Kidney (tissue), 14 donors: ENCODE data around the gene LRRC59. TPM values are rescaled to one million over a fixed set of nuclear protein-coding genes. Genes with fewer than 3 reads are reported as not detected.

Experiments used
- DNase-seq, 5 donors: peaks; one replicate each; pipeline ENCODE4 v3.0.0-alpha.2; 2013 to 2020
- FAIRE-seq: peaks from 2 replicates; lab custom pipeline; 2012; peaks lifted over from hg19 to GRCh38; lab: Jason Lieb, UNC
- H3K27ac ChIP-seq, 2 donors: one replicate each; pipeline ENCODE4 v1.7.0; 2013; ENCODE audit warnings: low read depth in 2 of 2, low read length in 2 of 2, inconsistent platforms in 1 of 2
- H3K27me3 ChIP-seq: one replicate; pipeline ENCODE4 v1.7.1; 2013; ENCODE audit warnings: low read length, inconsistent platforms; ENCODE audit not compliant: control insufficient read depth, insufficient read depth
- H3K36me3 ChIP-seq, 3 donors: one replicate each; pipeline versions ENCODE4 v1.7.0 to v1.7.1; 2013; ENCODE audit warnings: low read length in 3 of 3, control low read depth in 1 of 3, inconsistent platforms in 1 of 3; ENCODE audit not compliant: insufficient read depth in 3 of 3, control insufficient read depth in 2 of 3
- H3K4me1 ChIP-seq, 3 donors: one replicate each; pipeline versions ENCODE4 v1.7.0 to v1.7.1; 2013; ENCODE audit warnings: low read length in 3 of 3, inconsistent platforms in 1 of 3, low read depth in 1 of 3; ENCODE audit not compliant: control insufficient read depth in 2 of 3, insufficient read depth in 2 of 3
- H3K4me3 ChIP-seq, 3 donors: one replicate each; pipeline versions ENCODE4 v1.7.0 to v1.8.1; 2013; ENCODE audit warnings: low read length in 3 of 3, control low read depth in 1 of 3, inconsistent platforms in 1 of 3
- H3K9ac ChIP-seq, 3 donors: one replicate each; pipeline versions ENCODE4 v1.7.0 to v1.7.1; 2013; ENCODE audit warnings: low read length in 3 of 3, control low read depth in 1 of 3, inconsistent platforms in 1 of 3
- H3K9me3 ChIP-seq, 3 donors: one replicate each; pipeline versions ENCODE4 v1.7.0 to v1.7.1; 2013; ENCODE audit warnings: low read length in 3 of 3, control low read depth in 1 of 3, inconsistent platforms in 1 of 3; ENCODE audit not compliant: control insufficient read depth in 2 of 3, insufficient read depth in 1 of 3
- intact Hi-C: fragments of 100-400 bp; cut with DNase I; formaldehyde crosslinking; loops from one replicate; pipeline ENCODE4 v1.11.1; 2022
- polyA plus RNA-seq: library from polyadenylated mRNA; stranded (reverse); fragments of 350-450 nt; fragmentation: Illumina TruSeq; extraction: RNeasy Lipid Tissue Mini Kit (QIAGEN cat#74804); gene quantifications from one replicate; pipeline ENCODE4 v1.2.3, GENCODE V29; 2014; ENCODE audit warnings: low read depth, low replicate concordance; ENCODE audit not compliant: insufficient read depth
- total RNA-seq: library from RNA; stranded (reverse); fragmentation: NEBNext Ultra II Directional; extraction: Animal tissue kit (Norgen Biotek cat#: 25700); gene quantifications from one replicate; pipeline ENCODE4 v1.2.1, GENCODE V29; 2021
- TF ChIP-seq, protein P1 (sequence below): IDR thresholded peaks from 3 replicates; pipeline ENCODE4 v1.5.1; 2012; ENCODE audit warnings: mild to moderate bottlenecking, moderate library complexity, borderline replicate concordance; ENCODE audit not compliant: insufficient read depth; ENCODE audit errors: extremely low read depth
- donor health status: control.
- donor health status: control.
- donor health status: control.
- donor health status: control.
- donor health status: control.
- donor health status: DM: yes; HTN: yes; CAD: no.
- donor health status: Normal renal cell carcinoma (clear cell type).

LRRC59 gene
- total and polyA plus RNA-seq, 2 donors from 2014 or later = 37.0 to 61.7 TPM

DNA sequence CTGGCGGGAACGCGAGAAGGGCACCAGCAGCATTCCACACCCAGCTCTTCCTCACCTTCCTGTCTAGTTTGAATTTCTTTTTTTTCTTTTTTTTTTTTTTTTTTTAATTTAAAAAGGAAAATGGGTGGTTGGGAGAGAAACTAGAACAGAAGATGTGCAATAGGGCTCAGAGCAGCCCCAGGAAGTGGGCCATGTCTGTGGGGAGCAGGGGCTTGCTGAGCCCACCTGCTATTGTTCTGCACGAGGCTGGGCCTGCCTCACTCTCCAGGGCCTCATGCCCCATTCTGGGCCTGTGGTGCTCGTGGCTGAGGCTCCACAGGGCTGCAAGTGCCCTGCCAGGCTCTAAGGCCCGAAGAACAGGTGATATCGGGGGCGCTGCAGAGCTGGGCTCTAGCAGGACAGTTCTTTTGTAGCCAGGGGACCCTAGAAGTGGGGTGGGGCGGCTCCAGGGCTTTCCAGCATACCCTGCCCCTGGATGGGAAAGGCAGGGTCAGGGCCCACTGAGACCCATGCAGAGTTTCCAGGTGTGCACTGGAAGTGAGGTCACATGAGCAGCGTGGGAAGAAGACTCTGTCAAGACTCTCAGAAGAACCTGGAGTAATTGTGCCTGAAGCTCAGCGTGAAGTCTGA, 36.7 kb downstream of the LRRC59 start:
- no peaks in the 10 kb centered on the region for H3K27me3 ChIP-seq
- DNase-seq (no peak), FAIRE-seq (no peak)
- TF ChIP-seq, protein P1, sequence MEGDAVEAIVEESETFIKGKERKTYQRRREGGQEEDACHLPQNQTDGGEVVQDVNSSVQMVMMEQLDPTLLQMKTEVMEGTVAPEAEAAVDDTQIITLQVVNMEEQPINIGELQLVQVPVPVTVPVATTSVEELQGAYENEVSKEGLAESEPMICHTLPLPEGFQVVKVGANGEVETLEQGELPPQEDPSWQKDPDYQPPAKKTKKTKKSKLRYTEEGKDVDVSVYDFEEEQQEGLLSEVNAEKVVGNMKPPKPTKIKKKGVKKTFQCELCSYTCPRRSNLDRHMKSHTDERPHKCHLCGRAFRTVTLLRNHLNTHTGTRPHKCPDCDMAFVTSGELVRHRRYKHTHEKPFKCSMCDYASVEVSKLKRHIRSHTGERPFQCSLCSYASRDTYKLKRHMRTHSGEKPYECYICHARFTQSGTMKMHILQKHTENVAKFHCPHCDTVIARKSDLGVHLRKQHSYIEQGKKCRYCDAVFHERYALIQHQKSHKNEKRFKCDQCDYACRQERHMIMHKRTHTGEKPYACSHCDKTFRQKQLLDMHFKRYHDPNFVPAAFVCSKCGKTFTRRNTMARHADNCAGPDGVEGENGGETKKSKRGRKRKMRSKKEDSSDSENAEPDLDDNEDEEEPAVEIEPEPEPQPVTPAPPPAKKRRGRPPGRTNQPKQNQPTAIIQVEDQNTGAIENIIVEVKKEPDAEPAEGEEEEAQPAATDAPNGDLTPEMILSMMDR = no peak
- intact Hi-C loops = no loop called here
- H3K27ac ChIP-seq = no peak overlapping the region
- no peaks in the 10 kb centered on the region for H3K4me1 ChIP-seq
- H3K4me3 ChIP-seq = no peak overlapping the region
- H3K9ac ChIP-seq = no peak overlapping the region
- H3K36me3 ChIP-seq = peaks cover 3 to 13% (median 7%) of the 10 kb centered on the region in 3 donors
- no peaks in the 10 kb centered on the region for H3K9me3 ChIP-seq

DNA sequence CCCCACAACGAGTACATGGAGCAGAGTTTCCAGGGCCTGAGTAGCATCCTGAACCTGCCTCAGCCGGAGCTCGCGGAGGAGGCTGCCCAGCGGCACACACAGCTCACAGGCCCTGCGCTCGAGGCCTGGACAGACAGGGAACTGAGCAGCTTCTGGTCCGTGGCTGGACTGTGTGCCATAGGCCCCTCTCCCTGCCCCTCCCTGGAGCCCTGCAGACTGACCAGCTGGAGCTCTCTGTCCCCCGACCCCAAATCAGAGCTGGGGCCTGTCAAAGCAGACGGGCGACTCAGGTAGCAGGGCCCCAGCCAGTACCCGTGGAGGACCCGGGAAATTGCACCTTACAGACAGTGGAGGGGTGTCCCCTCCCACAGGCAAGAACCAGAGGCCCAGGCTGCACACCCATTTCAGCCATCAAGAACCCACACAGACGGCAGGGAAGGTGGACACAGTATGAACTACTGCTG, 37.3 kb downstream of the LRRC59 start:
- Histone ChIP-seq H3K9me3 (no peaks in the 10 kb centered on the region), H3K36me3 (peaks cover 3 to 17% (median 7%) of the 10 kb centered on the region in 3 donors), H3K27ac (no peak overlapping the region), H3K4me3 (no peak overlapping the region), H3K4me1 (no peaks in the 10 kb centered on the region), H3K9ac (no peak overlapping the region), H3K27me3 (no peaks in the 10 kb centered on the region)
- intact Hi-C loops = no loop called here
- TF ChIP-seq, protein P1 = no peak
- FAIRE-seq (no peak), DNase-seq (no peak)

DNA sequence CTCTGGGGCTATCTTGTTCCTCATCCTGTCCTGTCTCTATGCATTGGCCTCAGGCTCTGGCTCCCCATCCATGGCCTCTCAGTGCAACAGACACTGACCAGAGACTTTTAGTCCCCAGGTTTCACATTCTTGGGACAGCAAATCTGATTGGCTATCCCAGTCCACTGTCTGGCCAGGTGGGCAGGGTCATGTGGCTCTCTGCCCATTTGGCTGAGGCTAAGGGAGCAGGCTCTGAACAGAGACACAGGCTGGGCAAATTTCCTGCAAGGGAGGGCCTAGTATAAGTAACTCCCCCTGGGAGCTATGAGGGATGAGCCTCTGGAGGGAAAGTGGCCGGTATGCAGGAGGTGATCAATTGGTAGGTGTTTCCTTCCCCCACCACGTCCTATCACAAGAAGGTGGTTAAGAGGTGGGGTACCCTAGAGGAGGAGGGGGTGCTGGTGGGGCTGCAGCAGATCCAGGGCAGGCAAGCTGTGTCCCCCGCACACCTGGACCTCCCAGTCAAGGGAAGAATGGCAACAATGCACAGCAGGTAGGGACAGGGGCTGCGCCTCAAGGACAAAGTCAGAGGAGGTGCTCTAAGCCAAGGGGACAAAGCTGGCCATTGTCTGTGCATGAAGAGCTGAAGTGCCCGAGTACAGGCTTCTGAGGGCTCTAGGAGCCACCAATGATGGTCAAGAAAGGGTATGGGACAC, 38.2 kb downstream of the LRRC59 start:
- TF ChIP-seq, protein P1 = no peak
- Histone ChIP-seq H3K27ac (no peak overlapping the region), H3K27me3 (no peaks in the 10 kb centered on the region), H3K9me3 (no peaks in the 10 kb centered on the region), H3K9ac (no peak overlapping the region), H3K4me3 (no peak overlapping the region), H3K4me1 (no peaks in the 10 kb centered on the region), H3K36me3 (peaks cover 3 to 23% (median 7%) of the 10 kb centered on the region in 3 donors)
- no peak for FAIRE-seq
- intact Hi-C loops = no loop called here
- no peak for DNase-seq
